ENCODE data around the gene FAP.

GRCh38 chr2:162185541-162186232 is 57.6 kb downstream of the FAP start:
- no peak for TF ChIP-seq CTCF (IDR thresholded peaks at IDR 0.05)
- no peak for TF ChIP-seq POLR2A (IDR thresholded peaks at IDR 0.05)

All from thyroid gland (tissue), 4 donors.